Measurements from ENCODE around the gene CCDC93. TPM values are rescaled to one million over a fixed set of nuclear protein-coding genes. Genes with fewer than 3 reads are reported as not detected.

CCDC93 gene
- polyA plus RNA-seq, 2 of the 4 experiments (the other 2 are of a cell fraction) = 14.4 to 17.8 TPM

- Histone ChIP-seq H3K4me2 (no peak overlapping the region), H3K27ac (no peak overlapping the region), H3K9me3 (no peaks in the 10 kb centered on the region), H3K4me1 (peaks cover 6% of the 10 kb centered on the region; the same call in 1 of the 3 replicates), H3K4me3 (no peak overlapping the region)
- peak; percentile 60 to 62; a peak in 2 of 6 replicates for ATAC-seq
- WGBS (ENCODE audit: missing lambda C conversion rate) = 98% methylated on average over 2 of the region's 2 CpGs
- ChIA-PET CTCF (interaction anchor here (0.7 to 6.8 kb wide), 8 partner anchors 11 to 154 kb away, joined by 3 to 48 read pairs (median 4); partner anchors contain the start of gene DDX18), POLR2A (interaction anchor here (1.3 kb wide), 1 partner anchor 10 kb away, joined by 3 read pairs; no protein-coding TSS in a partner anchor)
- no peak for FAIRE-seq
- no peak for TF ChIP-seq HES2 (IDR thresholded peaks at IDR 0.05)
- TF ChIP-seq KDM1A (IDR thresholded peaks at IDR 0.05; ENCODE audit: low read depth) = no peak
- no peak for TF ChIP-seq JUN (IDR thresholded peaks at IDR 0.05)
- TF ChIP-seq FOXS1 (CRISPR knock-in tag; IDR thresholded peaks at IDR 0.05) = no peak
- TF ChIP-seq NR3C1 (IDR thresholded peaks at IDR 0.05) = no peak
- no peak for TF ChIP-seq HOXB13 (CRISPR knock-in tag; IDR thresholded peaks at IDR 0.05; ENCODE audit: low read depth)
- no peak for TF ChIP-seq MYC (IDR thresholded peaks at IDR 0.05; ENCODE audit: borderline replicate concordance, low read length)
- TF ChIP-seq SMC3 (IDR thresholded peaks at IDR 0.05) = no peak
- no peak for DNase-seq (ENCODE audit: low read depth in 1 of 2, low spot score in 1 of 2)
Measured at GRCh38 chr2:117968722-117969121, 45.1 kb downstream of the CCDC93 start.

DNA sequence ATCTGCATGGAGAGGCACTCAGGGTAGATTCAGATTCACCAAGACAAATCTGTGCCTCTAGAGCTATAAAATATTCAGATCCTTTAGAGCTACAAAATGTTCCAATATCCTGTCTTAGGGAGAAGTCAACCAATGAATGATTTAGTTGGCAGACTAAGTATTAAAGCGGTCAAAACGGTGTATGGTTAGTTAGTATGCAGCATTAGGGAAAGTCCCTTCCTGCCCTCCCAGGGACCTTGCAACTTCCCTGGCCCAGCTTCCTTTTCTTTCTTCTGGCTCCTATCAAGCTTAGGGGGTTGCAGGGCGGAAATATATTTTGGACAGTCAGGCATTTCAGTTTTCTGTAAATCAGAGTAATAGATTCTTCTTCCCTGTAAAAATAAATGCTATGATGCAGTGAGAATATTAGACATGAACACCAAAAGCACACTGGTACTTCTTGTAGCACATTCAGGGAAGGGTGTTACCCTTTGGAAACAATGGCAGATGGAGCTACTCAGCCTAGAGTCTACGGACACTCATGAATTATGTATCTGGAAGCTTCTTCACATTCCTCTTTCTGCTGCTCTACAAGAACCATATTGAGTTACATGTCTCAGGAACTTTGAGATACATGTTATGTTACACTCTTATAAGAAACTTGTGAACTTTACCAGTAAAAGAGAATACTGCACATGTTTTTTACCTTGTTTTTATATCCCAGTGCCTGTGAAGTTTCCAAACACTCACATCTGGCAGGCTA is 45.7 kb downstream of the CCDC93 start:
- 91% methylated on average over 4 of the region's 4 CpGs for WGBS (ENCODE audit: missing lambda C conversion rate)
- CTCF ChIA-PET = interaction anchor here (0.9 to 6.8 kb wide), 7 partner anchors 11 to 154 kb away, joined by 3 to 48 read pairs (median 4); no protein-coding TSS in a partner anchor

DNA sequence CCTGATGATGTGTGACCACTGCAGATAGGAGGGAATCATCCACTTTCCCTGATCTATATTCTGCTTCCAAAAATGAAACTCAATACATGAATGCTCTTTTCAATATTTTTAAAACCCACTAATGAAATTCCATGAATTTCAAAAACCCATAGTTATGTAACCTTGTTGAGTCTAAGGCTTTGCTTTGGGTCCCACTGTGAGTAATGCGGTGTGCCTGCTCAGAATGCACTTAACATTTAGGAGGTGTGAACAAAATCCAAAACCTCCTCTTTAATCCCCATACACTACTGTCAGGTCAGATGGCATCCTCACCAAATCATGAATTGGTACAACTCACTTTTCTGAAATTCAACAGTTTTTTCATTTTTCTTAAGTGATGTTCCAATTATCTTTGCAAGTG is 50.4 kb downstream of the CCDC93 start:
- no peak for ATAC-seq
- no peak for TF ChIP-seq CHD2 (IDR thresholded peaks at IDR 0.05; ENCODE audit: low read length, partially characterized antibody)
- no peak for TF ChIP-seq CBX8 (IDR thresholded peaks at IDR 0.05)
- TF ChIP-seq, protein P1, sequence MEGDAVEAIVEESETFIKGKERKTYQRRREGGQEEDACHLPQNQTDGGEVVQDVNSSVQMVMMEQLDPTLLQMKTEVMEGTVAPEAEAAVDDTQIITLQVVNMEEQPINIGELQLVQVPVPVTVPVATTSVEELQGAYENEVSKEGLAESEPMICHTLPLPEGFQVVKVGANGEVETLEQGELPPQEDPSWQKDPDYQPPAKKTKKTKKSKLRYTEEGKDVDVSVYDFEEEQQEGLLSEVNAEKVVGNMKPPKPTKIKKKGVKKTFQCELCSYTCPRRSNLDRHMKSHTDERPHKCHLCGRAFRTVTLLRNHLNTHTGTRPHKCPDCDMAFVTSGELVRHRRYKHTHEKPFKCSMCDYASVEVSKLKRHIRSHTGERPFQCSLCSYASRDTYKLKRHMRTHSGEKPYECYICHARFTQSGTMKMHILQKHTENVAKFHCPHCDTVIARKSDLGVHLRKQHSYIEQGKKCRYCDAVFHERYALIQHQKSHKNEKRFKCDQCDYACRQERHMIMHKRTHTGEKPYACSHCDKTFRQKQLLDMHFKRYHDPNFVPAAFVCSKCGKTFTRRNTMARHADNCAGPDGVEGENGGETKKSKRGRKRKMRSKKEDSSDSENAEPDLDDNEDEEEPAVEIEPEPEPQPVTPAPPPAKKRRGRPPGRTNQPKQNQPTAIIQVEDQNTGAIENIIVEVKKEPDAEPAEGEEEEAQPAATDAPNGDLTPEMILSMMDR (IDR thresholded peaks at IDR 0.05) = no peak
- no peak for TF ChIP-seq MAFK (IDR thresholded peaks at IDR 0.05; ENCODE audit: partially characterized antibody)
- TF ChIP-seq POLR2A (IDR thresholded peaks at IDR 0.05; ENCODE audit: low read length) = no peak
- TF ChIP-seq POLR2AphosphoS2 (conservative IDR thresholded peaks at IDR 0.05; ENCODE audit: low read length) = no peak
- TF ChIP-seq CHD4 (IDR thresholded peaks at IDR 0.05; ENCODE audit: borderline replicate concordance) = no peak
- no peak for TF ChIP-seq E2F6 (IDR thresholded peaks at IDR 0.05; ENCODE audit: borderline replicate concordance, low read depth)
- TF ChIP-seq GATA3 (IDR thresholded peaks at IDR 0.05; ENCODE audit: borderline replicate concordance) = no peak
- TF ChIP-seq PBX3 (IDR thresholded peaks at IDR 0.05) = no peak
- no peak for TF ChIP-seq FOSL2 (IDR thresholded peaks at IDR 0.05)
- TF ChIP-seq FOSL2 (CRISPR knock-in tag; IDR thresholded peaks at IDR 0.05) = no peak
- no peak for FAIRE-seq

More for the DNA sequence above, 45.7 kb downstream of the CCDC93 start:
- DNase-seq (ENCODE audit: low read depth in 1 of 2, low spot score in 1 of 2) = no peak
- H3K4me2 ChIP-seq = no peak overlapping the region
- no peaks in the 10 kb centered on the region for H3K9me3 ChIP-seq
- FAIRE-seq = no peak
- no peak overlapping the region for H3K4me3 ChIP-seq
- no peak for ATAC-seq
- H3K27ac ChIP-seq = no peak overlapping the region
- H3K4me1 ChIP-seq = peaks cover 6% of the 10 kb centered on the region; the same call in 1 of the 3 replicates
- TF ChIP-seq CEBPB (IDR thresholded peaks at IDR 0.05) (no peak), EHF (CRISPR knock-in tag; IDR thresholded peaks at IDR 0.05) (no peak)
- POLR2A ChIA-PET = interaction anchor here (1.3 kb wide), 1 partner anchor 9 kb away, joined by 3 read pairs; no protein-coding TSS in a partner anchor

More for the DNA sequence above, 50.4 kb downstream of the CCDC93 start:
- H3K27ac ChIP-seq = no peak overlapping the region
- DNase-seq (ENCODE audit: low read depth in 1 of 2, low spot score in 1 of 2) = no peak
- no peak overlapping the region for H3K4me2 ChIP-seq
- H3K4me1 ChIP-seq = peaks cover 7% of the 10 kb centered on the region
- WGBS (ENCODE audit: missing lambda C conversion rate) = 93% methylated on average over 1 of the region's 1 CpG
- no peak overlapping the region for H3K4me3 ChIP-seq
- ChIA-PET CTCF (interaction anchor here (1.9 kb wide), 1 partner anchor 149 kb away, joined by 8 read pairs; the partner anchor contains the start of gene DDX18), POLR2A (no interaction called here)
- no peaks in the 10 kb centered on the region for H3K9me3 ChIP-seq
